GM21447 (cell line): ENCODE data around the gene PYGO2.
"Not testable (repeated sequence)": the region's sequence is repeated elsewhere in the genome, so short reads cannot be mapped to it uniquely, and the experiment has no call there.

ENCODE experiments used
- ATAC-seq: cut with Tn5 transposase; IDR thresholded peaks from one replicate; pipeline ENCODE4 v1.9.1; 2021; ENCODE audit not compliant: unreplicated experiment

PYGO2 gene

DNA sequence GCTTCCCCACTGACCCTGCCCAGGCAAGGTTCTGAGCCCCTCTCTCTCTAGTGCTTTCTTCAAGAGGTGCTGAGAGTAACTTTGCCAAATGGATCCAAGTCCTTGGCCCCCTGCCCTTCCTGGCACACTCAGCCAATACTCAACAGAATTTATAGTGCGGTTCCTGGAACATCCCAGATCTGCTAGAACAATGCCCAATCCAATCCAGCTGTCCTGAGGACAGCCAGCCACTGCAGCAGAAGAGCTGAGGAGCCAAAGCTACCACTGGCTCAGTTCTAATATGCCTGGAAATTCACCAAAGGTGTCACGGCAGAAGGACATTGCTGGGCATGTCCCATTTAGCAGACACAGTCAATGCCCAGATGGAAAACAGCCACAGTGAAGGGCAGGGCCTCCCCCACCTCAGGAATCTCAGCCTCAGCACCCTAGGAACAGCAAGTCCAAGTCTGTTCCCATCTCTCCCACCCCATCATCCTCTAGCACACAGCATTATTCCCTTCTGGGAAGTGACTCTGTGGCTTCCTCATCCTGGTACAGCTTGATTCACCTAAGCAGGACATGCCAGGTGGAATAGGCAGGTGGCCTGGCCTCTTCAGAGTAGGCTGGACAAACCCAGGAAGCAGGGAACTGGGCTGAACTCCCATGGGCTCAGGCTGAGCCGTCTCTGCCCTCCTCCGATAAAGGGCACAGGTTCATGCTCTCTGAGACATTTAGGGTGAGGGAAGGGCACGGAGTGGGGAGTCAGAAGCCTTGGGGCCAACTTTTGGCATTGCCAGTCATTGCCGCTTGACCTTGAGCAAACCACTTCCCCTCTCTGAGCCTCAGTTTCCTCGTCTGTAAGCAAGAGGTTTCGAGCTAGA, 49.7 kb downstream of the PYGO2 start:
- no peak for ATAC-seq

DNA sequence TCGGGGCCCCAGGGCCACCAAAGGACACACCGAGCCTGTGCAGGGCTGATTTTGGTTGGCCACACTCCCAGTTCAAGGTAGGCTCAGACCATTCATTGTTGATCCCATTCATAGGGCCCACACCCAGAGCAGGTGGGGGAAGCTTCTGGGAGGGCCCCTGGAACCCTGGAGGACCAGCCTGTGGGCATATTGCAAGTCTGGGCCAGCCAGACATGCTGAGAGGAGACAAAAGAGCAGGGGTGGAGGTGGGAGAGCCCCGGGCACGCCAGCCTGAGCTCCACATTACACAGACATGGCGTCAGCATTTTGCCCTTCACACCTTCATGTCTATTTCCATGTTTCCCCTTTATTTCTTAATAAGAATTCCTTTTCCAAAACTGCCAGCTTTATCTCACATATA, 50.7 kb downstream of the PYGO2 start:
- ATAC-seq: no peak

DNA sequence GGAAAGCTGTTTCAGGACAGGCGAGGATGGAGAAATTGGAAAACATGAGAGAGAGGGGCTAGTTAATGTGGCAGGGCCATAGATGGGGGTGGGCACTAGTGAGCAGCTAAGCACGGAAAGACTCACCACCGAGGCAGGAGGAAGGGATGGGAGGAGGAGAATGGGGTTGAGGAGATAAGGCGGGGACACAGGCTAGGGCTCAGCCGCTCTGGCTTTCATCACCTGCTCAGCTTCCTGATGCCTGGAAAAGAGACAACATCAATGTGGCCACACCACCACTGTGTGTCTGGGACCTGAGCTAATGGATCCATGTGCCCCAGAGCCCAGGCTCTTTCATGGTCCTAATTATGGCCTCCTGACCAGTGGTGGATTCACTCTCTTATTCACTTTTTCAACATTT, 52.6 kb downstream of the PYGO2 start:
- no peak for ATAC-seq

DNA sequence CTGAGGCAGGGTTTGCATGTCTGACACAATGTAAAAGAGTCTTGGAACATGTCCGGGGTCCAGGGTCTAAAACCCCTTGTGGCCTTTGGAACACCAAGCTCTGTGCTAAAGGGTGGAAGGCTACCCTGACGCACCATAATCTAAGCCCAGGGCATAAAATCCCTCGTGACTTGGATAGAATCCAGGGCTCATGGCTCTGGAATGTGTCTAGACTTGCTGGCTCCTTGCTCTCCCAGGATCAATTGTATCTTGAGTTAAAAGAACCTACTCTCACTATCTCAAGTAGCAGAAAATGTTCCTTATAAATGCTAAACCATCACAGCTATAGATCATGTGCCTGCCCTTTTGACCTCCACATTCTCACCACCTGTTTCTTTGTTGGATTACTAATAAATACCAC, 53.5 kb downstream of the PYGO2 start:
- not testable (repeated sequence) for ATAC-seq
